Large intestine (tissue), 3 donors: ENCODE measurements around the gene PSTPIP1. TPM values are rescaled to one million over a fixed set of nuclear protein-coding genes. Genes with fewer than 3 reads are reported as not detected.

Experiments used
- DNase-seq, 2 donors: peaks; one replicate each; pipeline versions ENCODE4 v3.0.0 to v3.0.0-alpha.2; 2013
- H3K27ac ChIP-seq: one replicate; pipeline ENCODE4 v1.5.1; 2013; ENCODE audit warnings: low read length
- H3K27me3 ChIP-seq: 2 replicates; pipeline ENCODE4 v1.6.1; 2013; ENCODE audit warnings: low read length; ENCODE audit not compliant: control insufficient read depth, insufficient read depth
- H3K36me3 ChIP-seq: 2 replicates; pipeline ENCODE4 v1.6.1; 2013; ENCODE audit warnings: low read length; ENCODE audit not compliant: control insufficient read depth, insufficient read depth
- H3K4me1 ChIP-seq: one replicate; pipeline ENCODE4 v1.6.1; 2013; ENCODE audit warnings: low read length; ENCODE audit not compliant: control insufficient read depth, insufficient read depth
- H3K4me3 ChIP-seq: one replicate; pipeline ENCODE4 v1.5.1; 2013; ENCODE audit warnings: low read length
- H3K9me3 ChIP-seq: one replicate; pipeline ENCODE4 v1.6.1; 2013; ENCODE audit warnings: mild to moderate bottlenecking, low read depth, low read length, moderate library complexity; ENCODE audit not compliant: control insufficient read depth
- WGBS: methylation state at CpG from one replicate; pipeline ENCODE4 v1.1.5; 2013; ENCODE audit warnings: low lambda C conversion rate; ENCODE audit not compliant: insufficient coverage; 5-methylcytosine and 5-hydroxymethylcytosine counted together
- polyA plus RNA-seq: library from polyadenylated mRNA; unstranded; fragments of 120-200 nt; gene quantifications from one replicate; pipeline ENCODE4 v1.2.1, GENCODE V29; 2013

PSTPIP1 gene
- polyA plus RNA-seq, 1 donor, result 3.1 TPM

DNA sequence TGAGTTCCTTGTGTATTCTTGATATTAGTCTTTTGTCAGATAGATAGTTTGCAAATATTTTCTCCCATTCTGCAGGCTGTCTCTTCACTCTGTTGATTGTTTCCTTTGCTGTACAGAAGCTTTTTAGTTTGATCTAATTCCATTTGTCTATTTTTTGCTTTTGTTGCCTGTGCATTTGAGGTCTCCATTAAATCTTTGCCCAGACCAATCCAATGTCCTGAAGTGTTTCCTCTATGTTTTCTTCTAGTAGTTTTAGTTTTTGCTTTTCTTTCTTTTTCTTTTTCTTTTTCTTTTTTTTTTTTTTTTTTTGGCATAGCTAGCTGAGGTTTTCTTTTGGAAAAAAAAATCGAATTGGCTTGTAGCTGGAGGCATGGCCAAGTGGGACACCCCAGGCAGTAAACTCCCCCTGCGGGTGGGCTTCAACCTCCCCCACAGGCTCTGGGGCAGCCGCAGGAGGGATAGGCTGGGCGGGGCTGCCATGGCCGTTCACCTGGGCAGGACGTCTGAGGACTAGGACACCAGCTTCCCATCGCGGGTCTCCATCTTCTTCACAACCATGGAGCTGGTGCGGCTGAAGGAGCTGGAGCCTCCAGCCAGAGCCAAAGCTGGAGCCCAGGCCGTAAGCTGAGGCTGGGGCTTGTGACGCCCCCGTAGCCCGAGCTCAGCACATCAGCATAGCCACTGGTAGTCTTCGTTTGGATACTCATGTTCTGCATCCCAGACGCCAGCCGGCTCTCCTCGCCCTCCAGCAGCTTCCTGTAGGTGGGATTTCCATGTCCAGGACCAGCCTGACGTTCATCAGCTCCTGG, 16.2 kb upstream of the PSTPIP1 start:
- Histone ChIP-seq H3K4me1 (no peaks in the 10 kb centered on the region), H3K27ac (no peak overlapping the region), H3K9me3 (peaks cover 10% of the 10 kb centered on the region), H3K27me3 (no peaks in the 10 kb centered on the region), H3K36me3 (no peaks in the 10 kb centered on the region), H3K4me3 (no peak overlapping the region)
- no CpG with 5 or more reads among the region's 18 CpGs for WGBS
- no peak for DNase-seq

DNA sequence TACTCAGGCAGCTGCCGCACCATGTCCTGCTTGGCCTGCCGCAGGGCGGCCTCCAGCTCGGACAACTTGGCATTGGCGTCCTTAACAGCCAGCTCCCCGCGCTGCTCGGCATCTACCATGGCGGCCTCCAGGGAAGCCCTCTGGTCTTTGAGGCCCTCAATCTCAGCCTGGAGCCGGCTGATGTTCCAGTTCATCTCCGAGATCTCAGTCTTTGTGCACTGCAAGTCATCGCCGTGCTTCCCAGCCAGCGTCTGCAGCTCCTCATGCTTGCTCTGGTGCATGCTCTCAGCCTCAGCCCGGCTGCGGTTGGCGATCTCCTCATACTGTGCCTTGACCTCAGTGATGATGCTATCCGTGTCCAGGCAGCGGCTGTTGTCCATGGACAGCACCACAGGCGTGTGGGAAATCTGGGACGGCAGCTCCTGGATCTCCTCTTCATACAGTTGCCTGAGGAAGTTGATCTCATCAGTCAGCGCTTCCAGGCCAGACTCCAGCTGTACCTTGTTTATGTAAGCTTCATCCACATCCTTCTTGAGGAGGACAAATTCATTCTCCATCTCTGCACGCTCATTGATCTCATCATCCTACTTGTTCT, 15.5 kb upstream of the PSTPIP1 start:
- Histone ChIP-seq H3K4me1 (no peaks in the 10 kb centered on the region), H3K4me3 (no peak overlapping the region), H3K27me3 (no peaks in the 10 kb centered on the region), H3K27ac (no peak overlapping the region), H3K36me3 (no peaks in the 10 kb centered on the region), H3K9me3 (peaks cover 10% of the 10 kb centered on the region)
- no CpG with 5 or more reads among the region's 23 CpGs for WGBS
- DNase-seq, result peak in 1 of 2 donors; percentile 29

DNA sequence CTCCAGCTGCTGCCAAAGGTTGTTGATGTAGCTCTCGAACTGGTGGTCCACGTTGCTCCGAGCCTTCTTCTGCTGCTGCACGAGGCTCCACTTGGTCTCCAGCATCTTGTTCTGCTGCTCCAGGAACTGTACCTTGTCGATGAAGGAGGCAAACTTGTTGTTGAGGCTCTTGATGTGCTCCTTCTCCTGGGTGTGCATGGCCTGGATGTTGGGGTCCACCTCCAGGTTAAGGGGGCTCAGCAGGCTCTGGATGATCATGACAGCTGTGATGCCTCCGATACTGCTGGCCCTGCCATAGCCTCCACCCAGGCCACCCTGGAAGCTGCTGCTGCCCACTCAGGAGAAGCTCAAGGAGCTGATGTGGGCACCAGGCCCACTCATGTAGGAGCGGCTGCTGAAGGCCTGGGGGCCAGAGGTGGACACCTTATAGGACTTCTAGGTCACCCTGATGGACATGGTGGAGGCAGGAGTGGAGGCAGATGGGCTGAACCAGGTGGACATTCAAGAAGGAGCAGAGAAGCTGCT, 14.9 kb upstream of the PSTPIP1 start:
- WGBS, result no CpG with 5 or more reads among the region's 7 CpGs
- Histone ChIP-seq H3K27ac (no peak overlapping the region), H3K4me3 (no peak overlapping the region), H3K9me3 (peaks cover 10% of the 10 kb centered on the region), H3K36me3 (no peaks in the 10 kb centered on the region), H3K4me1 (no peaks in the 10 kb centered on the region), H3K27me3 (no peaks in the 10 kb centered on the region)
- DNase-seq, result no peak

DNA sequence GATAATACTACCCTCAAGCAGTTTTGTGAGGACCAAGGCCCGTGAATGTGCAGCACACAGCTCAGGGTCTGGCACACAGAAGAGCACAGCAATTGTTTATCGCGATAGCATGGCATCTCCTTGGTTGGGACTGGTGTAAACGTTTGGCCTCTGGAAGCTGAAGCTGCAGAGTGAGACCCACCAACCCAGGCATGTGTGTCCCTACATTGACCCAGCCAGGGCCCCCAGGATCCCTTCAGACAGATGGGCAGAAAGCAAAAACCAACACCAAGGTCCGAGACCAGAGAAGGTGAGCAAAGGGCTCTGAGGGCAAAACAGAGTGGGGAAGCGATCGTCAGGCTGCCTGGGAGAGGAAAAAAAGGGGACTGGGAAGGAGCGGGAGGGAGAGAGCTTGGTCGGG, 12.6 kb upstream of the PSTPIP1 start:
- H3K4me3 ChIP-seq, result no peak overlapping the region

DNA sequence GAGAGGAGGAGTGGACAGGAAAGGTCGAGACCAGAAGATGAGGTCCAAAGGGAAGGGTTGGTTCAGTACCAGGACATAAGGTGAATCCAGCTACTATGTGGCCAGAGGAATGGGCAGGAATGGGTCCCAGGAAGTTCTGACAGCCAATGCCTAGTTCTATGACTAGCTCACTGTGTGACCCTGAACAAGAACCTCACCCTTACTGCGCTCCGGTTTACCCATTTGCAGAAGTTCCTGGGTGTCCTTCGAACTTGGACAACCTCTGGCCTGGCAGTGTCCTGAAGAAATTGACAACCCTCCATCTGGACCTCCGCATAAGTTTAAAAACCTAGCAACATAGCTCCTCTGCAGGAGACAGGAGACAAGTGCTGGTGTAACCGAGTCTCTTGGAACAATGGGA, 12.2 kb upstream of the PSTPIP1 start:
- peaks cover 10% of the 10 kb centered on the region for H3K9me3 ChIP-seq
- 100% methylated on average over 1 of the region's 6 CpGs for WGBS
- H3K4me1 ChIP-seq, result no peaks in the 10 kb centered on the region
- no peak overlapping the region for H3K27ac ChIP-seq
- no peak for DNase-seq
- no peaks in the 10 kb centered on the region for H3K27me3 ChIP-seq
- H3K4me3 ChIP-seq, result no peak overlapping the region
- H3K36me3 ChIP-seq, result no peaks in the 10 kb centered on the region

More for the DNA sequence above, 12.6 kb upstream of the PSTPIP1 start:
- 90% methylated on average over 2 of the region's 9 CpGs for WGBS
- Histone ChIP-seq H3K9me3 (peaks cover 10% of the 10 kb centered on the region), H3K27ac (no peak overlapping the region), H3K4me1 (no peaks in the 10 kb centered on the region), H3K27me3 (no peaks in the 10 kb centered on the region), H3K36me3 (no peaks in the 10 kb centered on the region)
- DNase-seq, result no peak

DNA sequence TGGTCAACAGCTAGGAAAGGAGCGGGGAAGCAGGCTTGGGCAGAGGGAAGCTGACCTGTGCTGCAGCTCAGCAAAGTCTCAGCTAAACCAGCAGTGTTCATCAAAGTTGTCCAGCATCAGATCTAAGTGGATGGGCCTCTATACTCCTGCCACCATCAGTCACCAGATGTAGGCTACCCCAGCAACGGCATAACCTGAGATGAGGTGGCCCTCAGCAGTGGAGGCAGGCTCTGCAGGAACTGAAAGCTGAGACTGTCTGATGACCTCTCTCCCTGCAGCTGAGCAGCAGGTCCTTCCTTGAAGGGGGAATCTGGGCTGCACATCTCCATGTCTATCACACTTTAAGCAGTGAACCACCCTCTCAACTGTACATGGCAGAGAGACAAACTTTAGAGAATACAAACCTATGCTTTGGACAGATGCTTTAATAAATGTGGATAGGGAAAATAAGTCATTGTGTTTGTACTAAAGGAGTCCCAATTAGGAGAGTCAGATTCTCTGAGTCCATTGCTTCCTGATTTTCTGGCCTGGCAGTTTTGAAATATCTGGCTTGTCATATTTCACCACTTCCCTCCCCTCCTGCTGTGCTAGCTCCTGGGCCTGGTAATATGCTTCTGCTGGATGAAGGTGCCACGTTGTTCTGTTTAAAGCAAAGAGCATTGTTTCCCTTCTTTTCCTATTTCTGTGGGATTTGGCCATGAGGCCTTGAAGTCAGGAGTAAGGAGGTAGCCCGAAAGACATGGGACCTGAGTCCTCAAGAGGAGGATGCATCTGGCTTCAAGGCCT, 11.1 kb upstream of the PSTPIP1 start:
- H3K4me3 ChIP-seq, result no peak overlapping the region
- H3K4me1 ChIP-seq, result peaks cover 7% of the 10 kb centered on the region
- no peak for DNase-seq
- no peaks in the 10 kb centered on the region for H3K36me3 ChIP-seq
- H3K27ac ChIP-seq, result no peak overlapping the region
- peaks cover 6% of the 10 kb centered on the region for H3K9me3 ChIP-seq
- no peaks in the 10 kb centered on the region for H3K27me3 ChIP-seq
- WGBS, result no CpG with 5 or more reads among the region's 4 CpGs

DNA sequence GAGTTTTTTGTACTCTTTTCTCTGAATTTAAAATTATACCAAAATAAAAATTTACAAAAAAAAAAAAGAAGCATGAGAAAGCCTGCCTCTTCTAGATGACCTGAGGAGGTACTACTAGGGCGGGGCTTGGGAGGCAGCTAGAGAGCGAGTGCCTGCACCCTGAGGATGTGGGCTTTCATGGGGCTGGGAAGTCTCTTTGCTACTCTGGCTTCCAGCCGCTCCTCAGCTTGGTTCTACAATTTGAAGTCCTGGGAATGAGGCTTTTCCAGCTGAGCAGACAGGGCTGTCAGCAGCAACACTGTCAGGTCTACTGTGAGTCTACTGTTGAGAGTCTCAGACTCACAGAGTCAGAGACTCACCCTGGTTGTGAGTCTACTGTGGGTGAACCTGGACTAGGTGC, 8.2 kb upstream of the PSTPIP1 start:
- no CpG with 5 or more reads among the region's 3 CpGs for WGBS
- H3K27ac ChIP-seq, result no peak overlapping the region
- no peak for DNase-seq
- no peaks in the 10 kb centered on the region for H3K9me3 ChIP-seq
- H3K4me3 ChIP-seq, result no peak overlapping the region
- H3K4me1 ChIP-seq, result peaks cover 7% of the 10 kb centered on the region
- H3K27me3 ChIP-seq, result no peaks in the 10 kb centered on the region
- H3K36me3 ChIP-seq, result no peaks in the 10 kb centered on the region

DNA sequence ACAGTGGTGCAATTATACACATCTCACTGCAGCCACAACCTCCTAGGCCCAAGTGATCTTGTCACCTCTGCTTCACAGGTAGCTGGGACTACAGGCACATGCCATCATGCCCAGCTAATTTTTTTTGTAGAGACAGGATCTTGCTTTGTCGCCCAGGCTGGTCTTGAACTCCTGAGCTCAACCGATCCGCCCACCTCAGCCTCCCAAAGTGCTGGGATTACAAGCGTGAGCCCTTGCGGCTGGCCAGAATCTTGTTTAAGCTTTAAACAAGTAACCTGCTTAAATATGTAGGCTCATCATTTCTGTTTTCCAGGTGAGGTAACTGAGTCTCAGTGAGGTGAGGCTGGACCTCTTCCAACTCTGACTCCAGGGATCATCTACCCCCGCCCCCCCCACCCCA, 7.7 kb upstream of the PSTPIP1 start:
- Histone ChIP-seq H3K9me3 (no peaks in the 10 kb centered on the region), H3K4me1 (peaks cover 7% of the 10 kb centered on the region), H3K27ac (no peak overlapping the region), H3K4me3 (no peak overlapping the region), H3K36me3 (no peaks in the 10 kb centered on the region), H3K27me3 (no peaks in the 10 kb centered on the region)
- DNase-seq, result no peak
- no CpG with 5 or more reads among the region's 6 CpGs for WGBS

DNA sequence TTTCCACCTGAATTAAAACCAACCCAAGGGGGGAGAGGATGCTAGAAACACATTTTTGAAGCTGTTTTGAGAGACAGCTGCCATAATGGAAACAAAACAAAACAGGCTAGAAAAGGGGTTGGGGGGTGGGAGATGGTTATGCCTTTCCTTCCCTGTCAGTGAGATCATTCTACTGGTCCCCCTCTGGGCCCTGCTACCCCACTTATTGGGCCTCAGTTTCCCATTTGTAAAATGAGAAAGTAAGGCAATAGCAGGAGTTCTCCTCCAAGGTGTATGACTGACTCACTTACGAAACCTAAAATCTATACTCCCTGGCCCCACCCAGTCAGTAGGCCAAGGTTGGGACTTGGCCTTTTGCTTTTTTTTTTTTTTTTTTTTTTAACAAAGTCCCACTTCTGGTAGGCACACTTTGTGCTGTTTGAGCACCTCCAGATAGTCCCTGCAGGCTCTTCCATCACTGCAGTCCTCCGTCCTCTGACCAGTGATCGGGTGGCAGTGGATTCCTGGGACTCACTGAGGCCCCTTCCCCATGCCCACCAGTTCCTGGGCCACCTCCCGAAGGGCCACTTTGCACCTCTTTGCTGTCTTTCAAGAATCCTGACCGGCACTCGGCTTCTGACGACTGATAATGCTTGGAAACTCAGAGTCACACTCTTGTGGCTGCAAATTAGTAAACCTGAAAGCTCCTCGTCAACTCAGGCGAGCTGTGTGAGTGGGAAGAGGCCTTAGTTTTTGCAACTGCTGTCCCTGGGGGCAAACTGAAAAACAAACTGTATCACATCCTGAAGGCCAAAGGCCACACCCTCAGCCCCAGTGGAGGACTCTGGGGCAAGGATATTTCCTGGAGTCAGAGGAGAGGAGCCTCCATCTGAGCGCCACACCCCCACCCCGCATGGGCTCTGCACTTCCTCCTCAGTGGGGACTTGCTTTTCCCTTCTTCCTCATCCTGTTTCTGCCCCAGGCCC, 6.7 kb upstream of the PSTPIP1 start:
- peak in 1 of 2 donors; percentile 45 for DNase-seq
- Histone ChIP-seq H3K4me3 (no peak overlapping the region), H3K9me3 (no peaks in the 10 kb centered on the region), H3K27me3 (no peaks in the 10 kb centered on the region), H3K27ac (no peak overlapping the region), H3K4me1 (peaks cover 7% of the 10 kb centered on the region), H3K36me3 (no peaks in the 10 kb centered on the region)
- WGBS, result no CpG with 5 or more reads among the region's 11 CpGs
